Sciatic nerve (tissue), 2 donors: Measurements from ENCODE around the gene MOB3B. TPM values are rescaled to one million over a fixed set of nuclear protein-coding genes. Genes with fewer than 3 reads are reported as not detected.

Source experiments
- ATAC-seq: fragments of 200-7000 bp; cut with Tn5 transposase; one replicate; pipeline ENCODE4 v1.9.1; 2020; ENCODE audit warnings: mild to moderate bottlenecking, moderate library complexity
- DNase-seq: peaks from one replicate; pipeline ENCODE4 v3.0.0-alpha.2; 2020; ENCODE audit warnings: low spot score
- intact Hi-C: fragments of 100-400 bp; cut with DNase I; formaldehyde crosslinking; loops from one replicate; pipeline ENCODE4 v1.14.2; 2022
- total RNA-seq: library from RNA; stranded (reverse); fragmentation: NEBNext Ultra II Directional; extraction: Animal tissue kit (Norgen Biotek cat#: 25700); gene quantifications from one replicate; pipeline ENCODE4 v1.2.1, GENCODE V29; 2021
- donor health status: DM: no; HTN: no; CAD: no.
- donor health status: DM: no; HTN: no; CAD: no.

The MOB3B gene
- total RNA-seq, 1 donor from 2014 or later: 14.9 TPM

DNA sequence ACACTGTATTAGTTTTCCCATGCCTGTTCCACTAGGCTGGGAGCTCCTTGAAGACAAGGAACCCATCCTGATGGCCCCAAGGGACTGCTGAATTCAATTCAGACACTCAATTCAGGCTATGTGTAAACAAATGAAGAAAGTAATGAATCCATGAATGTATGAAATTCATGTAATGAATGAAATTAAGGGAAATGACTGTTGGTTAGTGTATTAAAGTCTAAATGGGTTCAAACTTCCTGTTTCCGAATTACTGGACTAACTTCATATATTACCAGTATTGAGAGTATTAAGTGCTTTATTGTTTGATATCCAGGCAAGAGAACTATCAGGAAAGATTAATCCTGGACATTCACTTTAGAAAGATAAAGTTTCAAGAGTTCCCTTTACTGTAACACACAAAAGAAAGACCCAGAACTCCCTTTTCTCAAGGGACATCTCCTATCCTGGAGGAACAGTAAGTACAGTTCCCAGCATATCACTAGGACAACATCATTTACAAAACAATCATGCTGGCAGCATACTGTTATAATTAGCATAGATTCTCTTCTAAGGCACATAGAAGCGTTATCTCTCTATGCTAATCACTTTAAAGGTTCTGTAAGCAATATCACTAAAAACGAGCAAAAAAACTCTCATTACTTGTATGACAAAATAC is 34.0 kb downstream of the MOB3B start:
- DNase-seq (no peak), ATAC-seq (no peak)
- intact Hi-C loops: no loop called here

DNA sequence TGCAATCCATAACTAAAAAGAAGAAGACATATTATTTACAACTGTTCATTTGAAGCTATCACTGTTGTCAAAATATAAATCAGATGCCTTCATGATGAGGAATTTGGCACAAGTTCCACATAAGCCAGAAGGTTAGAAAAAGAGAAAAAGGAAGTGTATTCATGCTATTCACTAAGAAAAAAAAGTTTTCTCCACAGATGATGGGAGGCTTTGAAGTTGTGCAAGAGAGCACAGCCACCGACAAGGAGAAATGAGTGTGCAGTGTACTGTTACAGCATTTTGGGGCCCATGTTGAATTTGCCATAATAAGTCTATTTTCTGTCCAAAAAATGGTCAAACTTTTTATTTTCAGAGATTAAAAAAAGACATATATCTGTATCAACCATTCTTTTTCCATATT is 38.5 kb downstream of the MOB3B start:
- intact Hi-C loops: no loop called here
- ATAC-seq: peak; percentile 62

DNA sequence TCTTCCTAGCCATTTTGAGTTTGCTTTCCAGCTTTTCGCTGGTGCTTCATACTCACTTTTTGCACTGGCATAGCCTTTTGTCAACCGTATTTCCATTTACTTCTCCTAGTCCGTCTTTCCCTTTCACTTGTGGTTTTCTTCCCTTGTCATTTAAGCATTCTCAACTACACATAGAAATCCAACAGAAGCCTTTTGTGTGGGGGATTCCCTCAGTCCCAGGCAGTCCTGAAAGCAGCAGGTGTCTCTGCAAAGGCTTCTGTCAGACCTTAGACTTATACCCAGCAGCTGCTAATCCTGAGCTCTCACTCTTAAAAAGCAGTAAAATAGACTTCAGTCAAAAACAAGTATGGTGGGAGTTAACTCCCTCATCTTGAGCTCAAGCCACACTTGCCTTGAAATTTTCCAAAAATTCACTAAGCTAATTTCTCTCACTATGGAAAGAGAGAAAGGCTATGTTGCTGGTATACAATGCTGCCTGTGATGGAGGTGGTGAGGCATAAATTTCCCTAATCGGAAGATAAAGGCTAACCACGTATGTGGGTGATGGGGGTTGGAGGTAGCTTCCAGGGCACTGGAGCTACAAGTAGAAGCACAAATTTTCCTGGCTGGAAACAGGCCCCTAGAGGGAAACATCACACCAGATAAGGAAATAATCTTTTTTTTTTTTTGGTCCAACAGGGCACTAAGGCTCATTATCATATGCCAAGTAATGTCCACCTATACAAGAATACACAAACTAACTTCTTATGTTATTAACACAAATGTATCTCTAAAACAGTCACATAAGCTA is 40.3 kb downstream of the MOB3B start:
- DNase-seq (no peak), ATAC-seq (no peak)
- intact Hi-C loops: no loop called here

More for the DNA sequence above, 38.5 kb downstream of the MOB3B start:
- DNase-seq: no peak

- no peak for DNase-seq
- intact Hi-C loops: no loop called here
- ATAC-seq: no peak
These were observed 41.7 kb downstream of the MOB3B start for GRCh38 chr9:27487927-27488326.

DNA sequence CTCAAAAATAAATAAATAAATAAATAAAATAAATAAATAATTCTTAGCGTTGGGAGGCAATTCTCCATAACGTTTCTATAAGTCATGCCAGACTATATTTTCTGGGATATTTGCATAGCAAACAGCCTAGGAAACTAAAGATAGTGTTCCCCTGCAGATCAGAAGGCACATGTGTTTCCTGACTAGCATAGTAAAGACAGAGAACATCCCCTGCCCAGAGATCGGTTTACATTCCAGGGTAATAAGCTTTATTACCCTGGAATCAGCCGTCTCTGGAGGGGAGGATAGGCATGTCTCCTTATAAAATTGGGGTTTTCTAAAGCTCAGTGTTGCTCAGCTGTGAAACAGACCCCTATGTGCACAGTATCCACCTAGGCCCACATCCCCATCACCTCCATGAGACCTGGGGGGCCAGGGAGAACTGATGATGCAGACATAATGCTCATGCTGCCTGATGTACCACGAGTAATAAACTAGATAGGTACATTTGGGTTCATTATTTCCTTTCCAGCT is 42.4 kb downstream of the MOB3B start:
- no peak for ATAC-seq
- intact Hi-C loops: no loop called here
- DNase-seq: no peak

GRCh38 chr9:27485158-27485557 is 44.5 kb downstream of the MOB3B start:
- DNase-seq (no peak), ATAC-seq (no peak)
- intact Hi-C loops: no loop called here

- intact Hi-C loops: no loop called here
- no peak for ATAC-seq
- DNase-seq: no peak
These were observed 46.0 kb downstream of the MOB3B start for GRCh38 chr9:27483576-27483975.

DNA sequence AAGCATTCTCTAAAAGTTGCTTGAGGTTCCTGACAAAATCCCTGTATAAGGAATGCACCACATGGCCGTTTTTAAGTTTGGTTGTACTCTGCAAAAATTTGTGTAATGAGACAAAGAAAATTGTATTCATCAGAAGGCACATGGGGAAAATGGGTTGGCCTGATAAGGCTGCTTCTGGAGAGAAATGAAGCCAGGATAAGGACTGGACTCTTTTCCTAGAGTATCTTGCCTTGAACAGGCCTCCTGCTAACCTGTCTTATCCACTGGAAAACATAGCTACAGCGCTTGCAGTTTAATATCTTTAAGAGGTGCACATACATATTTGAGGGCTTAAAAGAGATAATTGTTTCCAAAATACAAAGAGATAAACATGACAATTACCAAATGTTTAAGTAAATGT is 46.9 kb downstream of the MOB3B start:
- no peak for ATAC-seq
- DNase-seq: no peak
- intact Hi-C loops: no loop called here

DNA sequence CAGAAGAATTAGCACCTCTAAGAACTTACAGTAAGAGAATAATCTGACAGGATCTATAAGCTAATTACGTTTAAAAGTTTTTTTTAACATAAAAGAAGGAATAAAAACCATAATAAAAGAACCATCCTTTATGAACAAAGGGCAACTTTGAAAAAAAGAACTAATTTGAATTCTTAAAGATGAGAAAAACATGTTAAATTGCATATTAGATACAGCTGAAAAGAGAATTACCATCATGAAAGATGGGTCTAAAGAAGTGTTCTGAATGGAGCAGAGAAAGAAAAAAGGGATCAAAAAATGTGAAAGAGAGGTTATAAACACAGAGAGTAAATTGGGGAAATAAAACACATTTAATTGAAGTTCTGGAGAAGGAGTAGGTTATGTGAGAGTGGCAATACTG is 51.3 kb downstream of the MOB3B start:
- intact Hi-C loops: no loop called here
- no peak for DNase-seq
- no peak for ATAC-seq

GRCh38 chr9:27476870-27477515 is 52.6 kb downstream of the MOB3B start:
- intact Hi-C loops: no loop called here
- DNase-seq: no peak
- ATAC-seq: no peak

GRCh38 chr9:27475057-27475595 is 54.5 kb downstream of the MOB3B start:
- ATAC-seq (no peak), DNase-seq (no peak)
- intact Hi-C loops: no loop called here

DNA sequence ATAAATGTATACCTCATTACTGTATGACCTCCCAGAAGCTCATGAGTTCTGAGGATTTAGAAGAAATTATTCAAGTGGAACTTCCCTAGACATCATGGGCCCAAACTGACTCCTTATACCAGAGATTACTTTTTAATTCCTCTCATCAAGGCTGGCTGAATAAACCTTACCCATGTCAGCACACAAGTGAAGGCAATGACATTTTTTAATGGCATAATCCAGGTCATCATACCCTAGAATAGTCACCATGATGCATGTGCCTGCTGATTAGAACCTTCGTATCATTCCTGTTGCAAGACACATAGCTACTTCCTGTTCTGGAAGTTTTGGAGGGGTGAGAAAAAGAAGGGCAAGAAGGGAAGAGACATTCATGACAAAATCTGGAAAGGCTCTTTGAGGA is 55.3 kb downstream of the MOB3B start:
- no peak for DNase-seq
- intact Hi-C loops: no loop called here
- ATAC-seq: no peak

- intact Hi-C loops: no loop called here
- ATAC-seq: peak; percentile 87
- DNase-seq: no peak
These were observed 56.5 kb downstream of the MOB3B start for GRCh38 chr9:27473111-27473529.

DNA sequence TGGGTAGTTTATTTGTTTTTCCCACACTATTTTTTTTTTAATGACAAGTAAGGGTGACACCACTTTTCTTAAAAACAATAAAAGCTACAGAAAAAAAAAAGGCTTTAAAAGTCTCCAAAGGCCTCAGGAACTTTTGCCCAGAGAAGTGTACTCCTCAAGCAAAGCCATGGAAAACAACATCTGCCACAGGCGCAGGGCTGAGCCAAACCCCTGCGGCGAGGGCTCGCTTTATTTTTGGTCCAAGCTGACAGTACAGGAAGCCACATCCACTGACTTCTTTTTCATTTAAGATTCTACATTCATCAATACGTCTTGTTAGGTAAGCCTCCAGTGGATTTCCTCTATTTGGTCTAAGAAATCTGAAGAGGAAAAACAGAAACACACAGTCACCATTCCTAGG is 57.4 kb downstream of the MOB3B start:
- DNase-seq: no peak
- intact Hi-C loops: no loop called here
- peak; percentile 80 for ATAC-seq

- intact Hi-C loops: no loop called here
- DNase-seq: no peak
- ATAC-seq: peak; percentile 58
These were observed 57.8 kb downstream of the MOB3B start for GRCh38 chr9:27471789-27472188.

DNA sequence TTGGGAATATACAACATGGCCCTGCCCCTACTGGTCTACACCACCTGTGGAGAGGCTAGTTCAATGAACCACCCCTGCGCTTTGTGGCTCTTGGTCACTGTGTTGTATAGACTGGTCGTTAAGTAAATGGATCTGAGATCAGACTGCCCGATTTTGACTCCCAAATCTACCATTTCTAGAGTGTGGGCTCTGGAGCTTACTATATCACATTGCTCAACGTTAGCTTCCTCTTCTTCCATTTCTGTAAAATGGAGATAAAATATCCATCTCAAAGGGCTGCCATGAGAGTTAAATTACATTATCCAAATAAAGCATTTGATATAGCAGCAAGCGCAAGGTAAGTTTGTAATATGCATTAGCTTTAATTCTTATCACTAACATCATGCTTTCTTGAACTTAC is 58.2 kb downstream of the MOB3B start:
- DNase-seq (no peak), ATAC-seq (no peak)
- intact Hi-C loops: no loop called here

GRCh38 chr9:27470291-27470856 is 59.2 kb downstream of the MOB3B start:
- intact Hi-C loops: no loop called here
- DNase-seq (no peak), ATAC-seq (no peak)

DNA sequence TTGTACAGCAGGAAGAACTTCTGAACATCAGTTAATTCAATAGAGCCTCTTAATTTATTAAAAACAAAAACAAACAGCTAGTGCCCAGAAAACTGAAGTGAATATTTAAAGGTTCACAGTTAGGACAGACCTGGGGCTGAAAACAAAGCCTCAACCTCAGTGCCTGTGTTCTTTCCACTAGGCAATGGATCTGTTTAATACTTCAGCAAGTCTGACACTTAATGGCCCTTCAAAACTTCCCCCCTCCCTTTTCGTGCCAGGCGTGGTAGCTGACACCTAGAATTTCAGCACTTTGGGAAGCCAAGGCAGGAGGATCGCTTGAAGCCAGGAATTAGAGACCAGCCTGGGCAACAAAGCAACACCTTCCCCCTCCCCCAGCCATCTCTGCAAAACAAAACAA is 60.1 kb downstream of the MOB3B start:
- intact Hi-C loops: no loop called here
- ATAC-seq (no peak), DNase-seq (no peak)

DNA sequence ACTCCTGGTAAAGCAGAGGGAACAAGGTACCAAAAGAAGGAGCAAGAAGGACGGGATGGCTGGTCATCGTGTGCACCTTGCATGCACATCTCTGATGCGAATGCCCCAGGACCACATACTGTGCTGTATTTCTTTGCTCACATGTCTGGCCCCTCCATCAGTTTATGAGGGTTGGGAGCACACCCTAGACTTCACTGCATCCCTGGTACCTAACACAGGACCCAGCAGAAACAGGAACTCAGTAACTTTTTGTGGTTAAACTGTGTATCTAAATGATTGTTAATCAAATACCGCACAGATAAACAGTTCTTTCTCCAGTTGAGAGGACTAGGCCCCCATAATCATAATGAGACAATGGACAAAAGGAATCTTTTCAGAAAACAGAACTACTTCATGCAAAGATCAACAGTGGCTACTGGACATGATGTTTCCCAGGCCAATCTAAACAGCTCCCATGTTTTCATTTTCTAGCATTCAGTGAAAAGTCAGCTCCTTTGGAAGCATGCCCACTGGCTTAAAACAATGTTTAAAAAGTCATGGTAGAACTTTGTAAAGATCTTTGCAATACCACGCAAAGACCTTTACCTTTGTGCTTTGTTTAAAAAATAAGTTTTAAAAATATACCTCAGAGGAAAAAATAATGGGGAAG is 61.0 kb downstream of the MOB3B start:
- ATAC-seq: peak; percentile 55
- intact Hi-C loops: no loop called here
- no peak for DNase-seq
